ENCODE data around the gene RPGRIP1. TPM values are rescaled to one million over a fixed set of nuclear protein-coding genes. Genes with fewer than 3 reads are reported as not detected.
"Not testable (repeated sequence)": the region's sequence is repeated elsewhere in the genome, so short reads cannot be mapped to it uniquely, and the experiment has no call there.

Gene RPGRIP1
- total RNA-seq, 1 donor from 2014 or later: not detected

DNA sequence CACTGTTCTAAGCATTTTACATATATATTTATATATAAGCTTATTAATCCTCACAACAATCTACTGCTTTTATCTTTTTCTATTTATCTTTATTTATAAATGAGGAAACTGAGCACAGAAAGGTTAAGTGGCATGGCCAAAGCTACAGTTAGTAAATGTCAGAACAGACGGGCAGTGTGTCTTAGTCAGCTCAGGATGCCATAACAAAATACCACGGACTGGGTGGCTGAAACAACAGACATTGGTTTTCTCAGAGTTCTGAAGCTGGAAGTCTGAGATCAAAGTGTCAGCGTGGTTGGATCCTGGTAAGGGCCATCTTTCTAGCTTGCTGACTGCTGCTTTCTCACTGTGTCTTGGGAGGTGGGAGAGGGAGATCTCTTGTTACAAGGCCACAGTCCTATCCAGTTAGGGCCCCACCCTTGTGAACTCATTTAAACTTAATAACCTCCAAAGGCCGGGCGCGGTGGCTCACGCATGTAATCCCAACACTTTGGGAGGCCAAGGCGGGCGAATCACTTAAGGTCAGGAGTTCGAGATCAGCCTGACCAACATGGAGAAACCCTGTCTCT, 19.8 kb downstream of the RPGRIP1 start:
- no peak for DNase-seq (ENCODE audit: low read depth)

DNA sequence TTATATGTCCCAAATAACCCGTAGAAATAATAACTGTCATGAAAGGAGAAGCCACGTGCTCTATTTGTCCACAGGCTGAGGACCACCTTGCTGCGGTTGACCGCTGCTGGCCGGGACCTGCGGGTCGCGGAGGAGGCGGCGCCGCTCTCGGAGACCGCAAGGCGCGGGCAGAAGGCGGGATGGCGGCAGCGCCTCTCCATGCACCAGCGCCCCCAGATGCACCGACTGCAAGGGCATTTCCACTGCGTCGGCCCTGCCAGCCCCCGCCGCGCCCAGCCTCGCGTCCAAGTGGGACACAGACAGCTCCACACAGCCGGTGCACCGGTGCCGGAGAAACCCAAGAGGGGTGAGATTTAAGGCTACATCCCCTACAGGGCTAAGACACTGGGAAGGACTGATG, 21.0 kb downstream of the RPGRIP1 start:
- peak; percentile 8 for DNase-seq (ENCODE audit: low read depth)

DNA sequence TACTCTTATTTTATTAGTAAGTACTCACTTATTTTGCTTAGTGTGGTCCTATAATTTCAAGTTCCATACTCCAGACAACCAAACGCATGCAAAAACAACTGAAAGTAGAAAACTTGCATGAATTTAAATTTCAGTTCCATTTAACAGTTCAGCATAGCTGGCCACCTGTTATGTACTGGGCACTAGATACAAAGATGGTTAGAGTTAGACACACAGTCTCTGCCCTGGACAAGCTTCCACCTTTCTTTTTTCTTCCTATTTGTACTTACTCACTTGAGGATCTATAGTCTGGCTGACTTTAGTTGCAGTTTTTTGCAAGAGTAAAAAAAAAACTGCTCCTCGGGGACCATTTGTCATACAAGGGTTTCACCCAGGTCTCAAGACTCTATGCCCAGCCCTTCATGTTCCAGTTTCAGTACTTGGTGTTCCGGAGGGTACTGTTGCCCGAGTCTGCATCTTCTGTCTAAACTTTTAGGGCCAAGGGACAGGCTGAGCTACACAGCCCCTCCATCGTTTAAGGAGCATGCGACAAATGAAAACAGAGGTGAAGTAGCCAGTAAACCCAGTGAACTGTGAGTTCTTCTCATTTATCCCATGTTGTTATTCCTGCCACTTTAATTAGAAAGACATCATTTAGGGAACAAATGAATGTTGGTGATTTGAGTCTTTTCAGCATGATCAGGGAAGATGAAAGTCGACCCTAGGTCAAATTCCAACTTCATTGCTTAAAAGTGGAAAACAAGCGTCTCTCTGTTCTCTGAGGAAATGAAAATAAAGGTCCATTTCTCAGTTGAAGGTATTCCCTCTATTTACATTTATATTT, 22.3 kb downstream of the RPGRIP1 start:
- no peak for DNase-seq (ENCODE audit: low read depth)

DNA sequence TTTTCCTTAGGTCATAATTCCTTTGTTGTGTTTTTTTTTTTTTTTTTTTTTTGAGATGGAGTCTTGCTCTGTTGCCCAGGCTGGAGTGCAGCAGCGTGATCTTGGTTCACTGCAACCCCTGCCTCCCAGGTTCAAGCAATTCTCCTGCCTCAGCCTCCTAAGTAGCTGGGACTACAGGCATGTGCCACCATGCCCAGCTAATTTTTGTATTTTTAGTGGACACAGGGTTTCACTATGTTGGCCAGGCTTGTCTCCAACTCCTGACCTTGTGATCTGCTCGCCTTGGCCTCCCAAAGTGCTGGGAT, 22.9 kb downstream of the RPGRIP1 start:
- DNase-seq (ENCODE audit: low read depth): not testable (repeated sequence)

DNA sequence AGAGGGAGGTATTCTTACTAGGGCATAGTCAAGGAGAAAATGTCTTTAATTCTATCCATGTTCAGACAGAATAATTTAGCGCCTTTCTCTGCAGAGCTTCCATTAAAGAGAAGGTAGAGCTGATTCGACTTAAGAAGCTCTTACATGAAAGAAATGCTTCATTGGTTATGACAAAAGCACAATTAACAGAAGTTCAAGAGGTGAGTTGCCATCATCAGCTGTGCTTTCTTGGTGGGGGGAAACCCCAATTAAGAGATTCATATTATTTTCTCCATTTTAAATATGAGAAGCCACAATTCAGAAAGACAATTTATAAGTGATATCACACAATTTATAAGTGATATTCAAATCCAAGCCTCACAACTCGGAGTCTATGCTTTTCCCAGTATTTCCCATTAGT, 27.8 kb downstream of the RPGRIP1 start:
- DNase-seq (ENCODE audit: low read depth): no peak

DNA sequence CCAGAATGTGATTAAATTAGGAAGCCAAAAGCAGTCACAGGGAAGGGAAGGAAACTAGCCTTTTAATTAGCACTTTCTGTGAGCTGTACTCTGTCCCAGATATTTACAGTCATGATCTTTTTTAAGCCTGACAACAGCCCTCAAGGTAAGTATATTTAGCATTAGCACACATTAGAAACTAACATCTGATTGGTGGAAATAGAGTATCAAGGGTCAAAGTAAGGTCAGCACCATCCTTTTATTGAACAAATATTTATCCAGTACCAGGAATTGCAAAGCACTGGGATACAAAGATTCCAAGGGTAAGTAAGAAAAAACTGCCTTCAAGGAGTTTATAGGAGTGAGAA, 28.2 kb downstream of the RPGRIP1 start:
- peak; percentile 16 for DNase-seq (ENCODE audit: low read depth)

DNA sequence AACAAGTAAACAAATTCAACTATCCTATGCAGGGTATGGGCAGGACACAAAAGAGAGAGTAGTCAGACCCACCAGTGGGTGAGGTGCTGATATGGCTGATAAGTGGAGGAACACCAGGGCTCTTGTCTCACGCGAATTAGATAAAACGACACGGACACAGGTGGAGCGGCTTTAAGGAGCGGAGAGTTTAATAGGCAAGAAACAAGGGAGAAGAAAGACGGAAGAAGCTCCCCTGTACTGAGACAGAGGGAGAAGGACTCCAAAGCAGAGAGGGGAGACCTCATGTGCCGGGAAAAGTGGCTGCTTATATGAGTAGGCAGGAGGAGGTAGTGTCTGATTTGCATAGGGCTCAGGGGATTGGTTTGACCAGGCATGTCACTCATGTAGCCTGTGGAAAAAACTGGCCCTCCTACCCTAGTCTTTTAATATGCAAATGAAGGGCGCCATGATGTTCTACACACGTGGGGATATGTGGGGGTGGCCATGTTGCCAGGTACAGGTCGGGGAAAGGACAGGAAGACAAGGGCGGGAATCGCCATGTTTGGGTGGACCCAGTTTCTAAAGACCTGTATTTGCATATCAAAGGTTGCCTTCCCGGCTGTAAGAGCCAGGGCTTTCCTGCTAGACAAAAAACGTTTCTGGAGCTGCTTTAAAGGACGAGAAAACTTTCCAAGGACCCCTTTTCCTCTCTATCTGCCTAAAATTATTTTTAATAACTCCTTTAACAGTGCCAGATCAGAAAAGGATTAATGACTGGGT, 28.8 kb downstream of the RPGRIP1 start:
- peak; percentile 73 for DNase-seq (ENCODE audit: low read depth)

DNA sequence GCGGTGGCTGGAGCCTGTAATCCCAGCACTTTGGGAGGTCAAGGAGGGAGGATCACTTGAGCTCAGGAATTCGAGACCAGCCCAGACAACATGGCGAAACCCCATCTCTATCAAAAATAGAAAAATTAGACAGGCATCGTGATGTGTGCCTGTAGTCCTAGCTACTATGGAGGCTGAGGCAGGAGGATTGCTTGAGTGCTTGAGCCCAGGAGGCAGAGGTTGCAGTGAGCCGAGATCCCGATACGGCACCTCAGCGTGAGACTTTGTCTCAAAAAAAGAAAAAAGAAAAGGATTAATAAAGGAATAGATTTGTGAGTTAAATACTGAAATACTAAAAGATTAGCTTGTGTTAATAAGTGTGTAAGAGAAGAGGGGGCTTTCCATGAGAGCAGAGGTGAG, 29.4 kb downstream of the RPGRIP1 start:
- no peak for DNase-seq (ENCODE audit: low read depth)

DNA sequence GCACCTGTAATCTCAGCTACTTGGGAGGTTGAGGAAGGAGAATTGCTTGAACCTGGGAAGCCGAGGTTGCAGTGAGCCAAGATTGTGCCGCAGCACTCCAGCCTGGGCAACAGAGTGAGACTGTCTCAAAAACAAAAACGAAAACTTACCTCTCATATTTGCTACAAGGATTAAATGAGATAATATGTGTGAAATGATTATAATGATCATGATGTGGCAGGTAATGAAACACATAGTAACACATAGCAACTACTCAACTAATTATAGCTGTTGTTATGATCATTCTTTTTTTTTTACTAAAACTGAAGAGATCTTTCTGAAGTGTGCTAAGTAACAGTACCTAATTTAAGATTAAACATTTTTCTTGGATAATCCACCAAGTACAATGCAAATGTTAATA, 30.1 kb downstream of the RPGRIP1 start:
- DNase-seq (ENCODE audit: low read depth): no peak

DNA sequence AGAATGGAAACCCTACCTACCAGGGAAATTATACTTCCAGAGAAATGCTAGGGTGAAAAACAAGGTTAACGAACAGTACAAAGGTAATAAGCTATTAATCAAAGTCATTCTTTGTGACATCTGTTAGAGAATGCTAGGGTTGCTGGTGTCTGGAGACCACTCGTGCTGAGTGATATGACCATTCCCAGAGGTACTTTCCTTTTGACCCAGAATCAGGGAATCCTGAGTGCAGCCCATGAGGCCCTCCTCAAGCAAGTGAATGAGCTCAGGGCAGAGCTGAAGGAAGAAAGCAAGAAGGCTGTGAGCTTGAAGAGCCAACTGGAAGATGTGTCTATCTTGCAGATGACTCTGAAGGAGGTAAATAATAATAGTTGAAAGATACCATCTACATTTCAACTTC, 31.7 kb downstream of the RPGRIP1 start:
- no peak for DNase-seq (ENCODE audit: low read depth)

DNA sequence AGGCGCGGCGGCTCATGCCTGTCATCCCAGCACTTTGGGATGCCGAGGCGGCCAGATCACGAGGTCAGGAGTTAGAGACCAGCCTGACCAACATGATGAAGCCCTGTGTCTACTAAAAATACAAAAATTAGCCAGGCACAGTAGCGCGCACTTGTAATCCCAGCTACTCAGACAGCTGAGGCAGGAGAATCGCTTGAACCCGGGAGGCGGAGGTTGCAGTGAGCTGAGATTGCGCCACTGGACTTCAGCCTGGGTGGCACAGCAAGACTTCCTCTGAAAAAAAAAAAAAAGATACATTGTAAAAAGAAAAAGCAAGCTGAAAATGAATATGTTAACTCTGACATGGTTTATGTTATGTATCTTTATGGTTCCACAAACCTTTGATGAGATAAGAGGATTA, 33.6 kb downstream of the RPGRIP1 start:
- DNase-seq (ENCODE audit: low read depth): no peak

DNA sequence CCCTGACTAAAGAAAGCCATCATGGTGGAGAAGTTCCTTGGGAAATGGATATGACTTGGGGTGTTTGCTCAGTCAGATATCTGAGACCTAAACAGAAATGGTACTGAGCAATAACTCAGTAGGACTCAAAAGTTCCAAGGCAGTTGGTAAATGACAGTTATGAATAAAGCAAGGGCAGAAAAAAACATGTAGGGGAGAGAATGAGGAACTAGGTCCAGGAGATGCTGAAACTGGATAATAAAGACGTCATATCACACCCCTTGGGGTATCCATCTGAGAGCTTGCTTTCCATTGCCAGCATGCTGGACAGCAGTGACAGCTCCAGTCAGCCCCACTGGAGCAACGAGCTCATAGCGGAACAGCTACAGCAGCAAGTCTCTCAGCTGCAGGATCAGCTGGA, 37.5 kb downstream of the RPGRIP1 start:
- DNase-seq (ENCODE audit: low read depth): no peak

DNA sequence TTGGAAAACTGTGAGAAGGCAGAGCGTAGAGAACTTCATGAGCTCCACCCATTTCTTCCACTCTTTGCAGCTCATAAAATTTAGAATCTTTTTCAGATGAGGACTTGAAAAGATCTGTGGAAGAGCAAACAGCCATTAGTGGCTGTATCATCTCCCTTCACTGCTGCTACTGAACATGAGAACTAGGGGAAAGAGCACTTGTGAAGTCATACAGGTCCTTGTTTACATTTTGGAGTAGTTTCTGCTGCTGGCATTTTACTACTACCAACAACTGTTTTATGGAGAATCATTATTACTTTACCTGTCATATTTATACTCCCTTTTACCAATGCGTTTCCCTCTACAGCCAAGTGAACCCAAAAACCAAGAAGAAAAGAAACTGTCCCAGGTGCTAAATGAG, 41.0 kb downstream of the RPGRIP1 start:
- DNase-seq (ENCODE audit: low read depth): no peak

DNA sequence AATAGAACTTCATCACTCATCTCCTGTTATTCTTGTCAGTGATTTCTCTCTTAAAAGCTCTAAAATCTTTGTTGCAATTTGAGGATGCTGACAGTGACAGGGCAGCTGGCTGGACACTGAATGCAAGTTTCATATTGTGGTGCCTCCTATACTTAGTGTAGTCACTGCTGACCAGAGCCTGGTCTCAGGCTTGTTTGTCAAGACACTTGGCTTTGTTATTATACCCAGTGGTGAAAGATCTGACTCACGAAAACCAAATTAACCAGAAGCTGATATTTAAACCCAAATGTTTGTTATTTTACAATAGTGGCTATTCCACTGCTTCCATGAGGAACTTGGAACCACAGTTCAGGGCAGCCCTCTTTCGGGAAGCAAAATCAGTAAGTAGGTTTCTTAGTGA, 42.8 kb downstream of the RPGRIP1 start:
- DNase-seq (ENCODE audit: low read depth): no peak

DNA sequence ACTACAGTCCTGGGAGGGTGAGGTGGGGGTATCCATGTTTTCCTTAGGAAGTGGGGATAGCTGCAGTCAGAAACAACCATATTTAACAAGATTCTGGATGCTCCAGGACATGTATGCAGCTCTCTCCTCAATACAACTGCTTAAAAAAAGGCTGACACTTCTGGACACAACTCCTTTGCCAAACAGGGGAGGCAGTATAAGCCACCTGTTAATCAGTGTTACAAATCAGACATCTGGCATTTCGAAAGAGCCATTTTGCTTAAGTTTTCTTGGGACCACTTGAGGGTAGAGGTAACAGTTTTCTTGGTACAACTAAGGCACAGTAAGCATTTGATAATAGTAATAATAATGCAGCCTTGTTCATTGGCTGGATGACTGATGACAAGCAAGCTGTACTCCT, 47.1 kb downstream of the RPGRIP1 start:
- DNase-seq (ENCODE audit: low read depth): no peak

Other genes with a start within 250 kb of the RPGRIP1 start
- not detected in 2 replicates for gene TPPP2, start 249.9 kb upstream of the RPGRIP1 start, total RNA-seq
- not detected in 2 replicates for gene RNASE13, start 245.3 kb upstream of the RPGRIP1 start, total RNA-seq
- 0.16 TPM in 1 of 2 replicates, not detected in the other for gene RNASE7, start 237.7 kb upstream of the RPGRIP1 start, total RNA-seq
- gene RNASE8, start 222.3 kb upstream of the RPGRIP1 start, total RNA-seq: not detected in 2 replicates
- gene ARHGEF40, start 209.8 kb upstream of the RPGRIP1 start, total RNA-seq: 45.2 and 67.3 TPM in 2 replicates
- 33.2 and 49.8 TPM in 2 replicates for gene ZNF219, start 181.4 kb upstream of the RPGRIP1 start, total RNA-seq
- 0.83 and 1.6 TPM in 2 replicates for gene TMEM253, start 179.0 kb upstream of the RPGRIP1 start, total RNA-seq
- not detected in 2 replicates for gene OR5AU1, start 124.0 kb upstream of the RPGRIP1 start, total RNA-seq
- gene HNRNPC, start 10.6 kb upstream of the RPGRIP1 start, total RNA-seq: 541 and 590 TPM in 2 replicates
- 70.7 and 75.3 TPM in 2 replicates for gene SUPT16H, start 103.9 kb downstream of the RPGRIP1 start, total RNA-seq
- 41.6 and 48.5 TPM in 2 replicates for gene CHD8, start 176.0 kb downstream of the RPGRIP1 start, total RNA-seq
- 21.9 and 26.4 TPM in 2 replicates for gene RAB2B, start 196.9 kb downstream of the RPGRIP1 start, total RNA-seq
- gene TOX4, start 197.1 kb downstream of the RPGRIP1 start, total RNA-seq: 25.6 and 27.8 TPM in 2 replicates
- 63.2 and 73.4 TPM in 2 replicates for gene METTL3, start 231.3 kb downstream of the RPGRIP1 start, total RNA-seq
- gene SALL2, start 246.3 kb downstream of the RPGRIP1 start, total RNA-seq: 4.6 and 4.7 TPM in 2 replicates

All from myocyte (in vitro differentiated cells).